ENCODE measurements around the gene ATXN7.

The ATXN7 gene

DNA sequence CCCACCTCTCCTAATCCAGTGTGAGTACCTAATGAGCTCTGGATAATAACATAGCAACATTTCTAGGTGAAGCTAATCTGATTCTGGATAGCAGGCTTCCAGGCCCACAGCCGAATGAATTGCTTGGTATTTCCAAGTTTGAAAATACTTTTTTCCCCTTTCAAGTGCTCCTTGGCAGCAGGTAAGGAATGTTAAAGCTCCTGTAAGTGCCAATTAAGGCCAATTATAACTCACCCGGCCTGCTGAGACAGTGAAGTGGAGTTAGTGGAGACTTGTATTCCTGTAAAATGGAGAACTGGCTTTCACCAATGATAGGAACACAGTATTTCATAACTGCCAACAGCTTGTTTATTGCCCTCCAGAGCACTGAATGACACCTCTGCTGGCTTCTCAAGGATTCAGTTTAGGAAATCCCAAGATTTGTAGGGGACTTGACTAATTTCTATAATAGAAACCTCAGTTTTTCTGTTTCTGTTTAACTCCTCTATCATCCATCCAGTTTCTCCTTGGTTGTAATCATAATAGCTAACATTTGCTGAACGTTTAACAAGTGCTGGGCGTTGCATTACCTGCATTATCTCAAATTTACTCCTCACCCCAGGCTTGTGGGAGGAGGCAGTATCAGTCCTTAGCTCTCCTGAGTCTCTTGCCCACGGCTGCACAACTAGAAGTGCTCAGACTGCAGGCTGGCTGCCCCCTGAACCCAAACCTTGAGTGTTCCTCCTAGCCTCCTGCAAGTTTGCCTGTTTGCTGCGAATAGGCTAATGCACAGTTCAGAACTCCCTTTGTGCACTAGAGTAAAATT is 101.2 kb downstream of the ATXN7 start:
- no peak overlapping the region for H3K27ac ChIP-seq
- TF ChIP-seq CTCF (IDR thresholded peaks at IDR 0.05) (no peak), ZFX (IDR thresholded peaks at IDR 0.05; ENCODE audit: borderline replicate concordance) (no peak)

DNA sequence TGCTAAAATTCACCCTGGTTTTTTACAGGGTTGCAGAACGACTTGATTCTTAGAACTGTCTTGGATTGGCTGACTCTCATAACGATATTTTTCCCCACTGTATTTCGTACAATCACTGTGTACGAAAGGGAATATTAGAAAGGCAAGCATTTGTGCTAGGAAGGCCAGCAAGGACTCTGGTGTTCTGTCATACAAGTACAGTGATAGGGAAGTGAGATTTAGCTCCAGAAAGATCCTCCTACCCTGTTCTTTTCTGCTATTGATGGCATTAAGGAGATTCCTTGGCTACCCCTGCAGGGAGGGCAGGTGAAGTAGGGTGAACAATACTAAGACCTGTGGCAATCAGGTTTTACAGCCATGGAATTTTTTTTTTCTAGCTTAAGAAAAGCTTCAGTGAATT is 102.3 kb downstream of the ATXN7 start:
- H3K27ac ChIP-seq, result no peak overlapping the region

DNA sequence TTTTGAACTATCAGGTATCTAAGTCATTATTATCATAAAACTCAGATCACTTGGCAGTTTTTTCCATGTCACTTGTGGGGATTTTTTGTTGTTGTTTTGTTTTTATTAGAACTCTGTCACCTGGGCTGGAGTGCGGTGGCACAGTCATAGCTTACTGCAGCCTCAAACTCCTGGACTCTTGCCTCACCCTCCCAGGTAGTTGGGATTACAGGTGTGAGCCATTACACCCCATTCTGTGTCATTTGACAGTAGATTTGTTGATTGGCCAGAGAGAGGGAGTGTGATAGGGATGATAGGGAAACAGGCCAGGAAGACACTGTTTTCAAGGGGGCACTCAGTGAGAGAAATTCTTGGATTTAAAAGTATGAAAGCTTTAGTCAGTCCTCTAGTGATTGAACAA is 103.2 kb downstream of the ATXN7 start:
- TF ChIP-seq ZFX (IDR thresholded peaks at IDR 0.05; ENCODE audit: borderline replicate concordance), result no peak
- no peak for TF ChIP-seq CTCF (IDR thresholded peaks at IDR 0.05)
- H3K27ac ChIP-seq, result no peak overlapping the region

More for the DNA sequence above, 102.3 kb downstream of the ATXN7 start:
- TF ChIP-seq ZFX (IDR thresholded peaks at IDR 0.05; ENCODE audit: borderline replicate concordance), result no peak
- TF ChIP-seq CTCF (IDR thresholded peaks at IDR 0.05), result no peak

DNA sequence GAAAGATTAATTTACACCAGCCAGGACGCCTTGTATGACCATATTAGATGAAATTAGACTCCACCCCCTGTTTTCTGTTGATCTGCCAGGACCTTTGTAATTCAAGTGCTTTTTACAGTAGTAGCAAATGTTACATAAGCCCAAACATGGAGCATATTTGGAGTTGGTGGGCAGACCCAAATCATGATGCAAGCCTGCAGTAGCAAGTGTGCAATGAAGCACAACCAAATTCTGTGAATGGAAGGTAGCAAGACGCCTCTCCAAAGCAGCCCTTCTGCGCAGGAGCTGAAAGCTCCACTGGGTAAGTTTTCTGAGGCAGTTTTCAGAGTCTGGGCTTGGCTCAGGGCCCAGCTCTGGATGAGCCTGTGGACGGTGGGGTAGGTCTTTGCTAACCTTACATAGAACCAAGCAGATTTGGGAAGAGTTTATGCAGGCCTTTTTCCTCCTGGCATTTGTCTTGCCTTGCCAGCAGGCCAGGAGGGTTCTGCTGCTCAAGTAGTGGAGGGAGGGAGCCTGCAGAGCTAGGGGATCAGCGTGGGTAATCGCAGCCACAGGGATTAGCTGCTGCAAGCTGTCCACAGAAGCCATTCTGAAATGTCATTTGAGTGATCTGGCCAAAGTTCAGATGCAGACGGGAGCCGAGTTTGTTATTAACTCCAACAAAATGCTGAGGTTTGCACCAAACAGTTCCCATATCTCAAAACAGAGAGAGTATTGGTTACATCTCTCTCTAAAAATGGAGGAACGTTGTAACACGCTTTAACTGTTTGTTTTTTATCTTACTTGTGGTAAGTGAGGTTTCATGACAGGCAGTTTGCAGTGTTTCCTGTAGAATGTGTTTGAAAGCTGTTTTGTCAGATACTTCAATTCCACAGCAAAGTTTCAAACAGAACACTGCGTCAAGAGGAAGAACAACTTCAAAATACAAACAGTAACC is 104.3 kb downstream of the ATXN7 start:
- H3K27ac ChIP-seq, result no peak overlapping the region

DNA sequence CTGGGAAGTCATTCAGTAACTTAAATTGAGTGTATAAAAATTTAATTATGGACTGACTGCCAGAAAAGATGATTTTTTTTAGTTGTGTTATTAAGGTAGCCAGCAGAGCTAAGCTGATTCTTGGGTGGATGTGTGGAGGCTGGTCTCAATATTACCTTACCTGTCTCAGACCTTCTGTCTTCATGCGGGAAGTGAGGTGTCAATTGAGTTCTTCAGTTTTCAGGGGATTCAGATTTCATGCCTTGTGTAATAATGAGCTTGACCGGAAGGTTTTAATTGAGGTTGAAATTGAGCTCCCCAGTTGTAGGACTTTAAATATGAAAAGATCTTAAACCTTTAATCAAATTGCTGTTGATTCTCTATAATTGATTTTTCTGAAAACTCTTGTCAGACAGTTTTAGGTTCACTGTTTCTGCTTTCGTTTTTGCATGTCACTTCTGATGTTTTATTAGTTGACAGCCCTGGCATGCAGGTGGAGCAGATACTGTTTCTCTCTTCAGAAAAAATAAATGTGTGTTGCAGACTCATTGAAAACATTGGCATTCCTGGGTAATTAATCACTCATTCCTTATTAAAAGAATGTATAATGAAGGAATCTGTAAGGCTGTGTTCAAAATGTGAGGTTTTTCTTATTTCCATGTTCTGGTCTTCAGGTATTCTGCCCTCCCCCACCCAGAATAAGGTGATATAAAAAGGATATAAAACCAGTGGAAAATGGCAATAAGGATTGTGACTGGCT is 105.1 kb downstream of the ATXN7 start:
- no peak overlapping the region for H3K27ac ChIP-seq
- no peak for TF ChIP-seq CTCF (IDR thresholded peaks at IDR 0.05)
- TF ChIP-seq ZFX (IDR thresholded peaks at IDR 0.05; ENCODE audit: borderline replicate concordance), result no peak

More for the DNA sequence above, 104.3 kb downstream of the ATXN7 start:
- TF ChIP-seq ZFX (IDR thresholded peaks at IDR 0.05; ENCODE audit: borderline replicate concordance) (no peak), CTCF (IDR thresholded peaks at IDR 0.05) (no peak)

DNA sequence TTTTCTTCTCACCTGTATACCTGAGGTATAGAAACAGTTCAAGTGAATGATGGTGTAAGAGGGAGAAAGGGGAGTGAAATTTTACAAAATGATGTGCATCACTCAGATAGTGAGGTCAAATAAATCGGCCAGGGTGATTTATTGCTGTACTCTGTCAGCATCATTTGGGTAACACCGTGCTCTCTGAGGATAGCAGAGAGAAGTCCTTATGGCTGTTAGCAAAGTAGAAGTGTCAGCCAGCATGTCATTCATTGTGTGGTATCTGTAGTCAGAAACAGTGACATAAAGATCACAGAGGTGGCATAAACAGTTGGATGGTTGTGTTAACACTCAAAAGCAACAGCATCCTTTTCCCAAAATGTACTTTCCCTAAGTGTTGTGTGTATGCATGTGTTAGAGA is 106.2 kb downstream of the ATXN7 start:
- no peak overlapping the region for H3K27ac ChIP-seq
- TF ChIP-seq CTCF (IDR thresholded peaks at IDR 0.05) (no peak), ZFX (IDR thresholded peaks at IDR 0.05; ENCODE audit: borderline replicate concordance) (no peak)

All from 22Rv1 (cell line).